HCT116 (cell line): ENCODE data around the gene APOL5. TPM values are rescaled to one million over a fixed set of nuclear protein-coding genes. Genes with fewer than 3 reads are reported as not detected.

Experiments used
- ATAC-seq: fragments of 200-7000 bp; cut with Tn5 transposase; 2 replicates; pipeline ENCODE4 v1.9.1; 2020; ENCODE audit warnings: mild to moderate bottlenecking, moderate library complexity
- BruUV-seq: library from RNA; stranded (reverse); fragments of 400-500 nt; replicated peaks from 2 replicates; lab custom pipeline; 2021; lab: Mats Ljungman, UMichigan
- CTCF ChIA-PET: fragments of 300-600 bp; sonication (Branson Sonifier 250); formaldehyde crosslinking; loops from one replicate; lab custom pipeline; 2021; ENCODE audit warnings: antibody characterized with exemption; lab: Charles Lee
- POLR2A ChIA-PET: fragments of 300-600, 350-600 bp; sonication (Branson Sonifier 250); formaldehyde crosslinking; loops from one replicate; lab custom pipeline; 2021; ENCODE audit warnings: antibody characterized with exemption; lab: Charles Lee
- RAD21 ChIA-PET, 2 experiments: fragments of 300-600 bp; sonication (Branson Sonifier 250); formaldehyde crosslinking; loops; one replicate each; lab custom pipeline; 2023; ENCODE audit warnings: low total read pairs in 2 of 2; ENCODE audit not compliant: uncharacterized antibody in 2 of 2, unreplicated experiment in 2 of 2, low non-redundant PET in 1 of 2; lab: Charles Lee
- DNase-seq: peaks from one replicate; pipeline ENCODE4 v3.0.0-alpha.2; 2010; ENCODE audit warnings: low read depth, low spot score
- H2AFZ ChIP-seq: fragments of 200-600 bp; shearing (Covaris generic), sonication (generic); 2 replicates; pipeline ENCODE4 v1.6.1; 2017; ENCODE audit warnings: low read depth, mixed run types, mixed read lengths, antibody characterized with exemption, low read length; ENCODE audit not compliant: poor library complexity, severe bottlenecking
- H3K27ac ChIP-seq: 2 replicates; pipeline ENCODE4 v1.5.1; 2012; ENCODE audit warnings: low read depth, low read length
- H3K27me3 ChIP-seq: fragments of 200-600 bp; sonication (generic); 2 replicates; pipeline ENCODE4 v1.6.1; 2016; ENCODE audit warnings: mixed run types, low read length, mixed read lengths; ENCODE audit not compliant: insufficient read depth
- H3K36me3 ChIP-seq, 2 experiments: fragments of 200-500 bp in 1 of 2; fragments of 200-600 bp in 1 of 2; sonication (Bioruptor generic) in 1 of 2; sonication (generic) in 1 of 2; 2 replicates each; pipeline versions ENCODE4 v1.5.1 to v1.6.1; 2014 to 2016; ENCODE audit warnings: low read length in 2 of 2, inconsistent platforms in 1 of 2, mixed read lengths in 1 of 2, mixed run types in 1 of 2; ENCODE audit not compliant: insufficient read depth in 2 of 2, control insufficient read depth in 1 of 2
- H3K4me1 ChIP-seq, 2 experiments: fragments of 200-600 bp in 1 of 2; sonication (generic) in 1 of 2; 2 replicates each; pipeline versions ENCODE4 v1.5.1 to v1.6.1; 2012 to 2017; ENCODE audit warnings: low read length in 2 of 2, inconsistent platforms in 1 of 2, mild to moderate bottlenecking in 1 of 2, mixed read lengths in 1 of 2, mixed run types in 1 of 2, moderate library complexity in 1 of 2; ENCODE audit not compliant: insufficient read depth in 2 of 2, control insufficient read depth in 1 of 2
- H3K4me2 ChIP-seq: fragments of 200-600 bp; sonication (generic); 2 replicates; pipeline ENCODE4 v1.6.1; 2017; ENCODE audit warnings: mixed run types, low read length, mixed read lengths
- H3K4me3 ChIP-seq, 2 experiments: fragments of 200-600 bp in 1 of 2; sonication (generic) in 1 of 2; replicated peaks in 1 of 2; 2 replicates each; pipeline ENCODE4 v1.5.1; 2011 to 2016; ENCODE audit warnings: low read length in 2 of 2, control low read depth in 1 of 2, low read depth in 1 of 2, mild to moderate bottlenecking in 1 of 2, mixed read lengths in 1 of 2, mixed run types in 1 of 2
- H3K79me2 ChIP-seq: fragments of 200-600 bp; sonication (generic); 2 replicates; pipeline ENCODE4 v1.6.1; 2017; ENCODE audit warnings: mild to moderate bottlenecking, mixed run types, low read length, moderate library complexity, mixed read lengths; ENCODE audit not compliant: insufficient read depth
- H3K9ac ChIP-seq: fragments of 200-600 bp; sonication (generic); 2 replicates; pipeline ENCODE4 v1.6.1; 2016; ENCODE audit warnings: low read length, mixed read lengths
- H3K9me2 ChIP-seq: fragments of 200-600 bp; sonication (generic), shearing (Covaris generic); 2 replicates; pipeline ENCODE4 v1.6.1; 2017; ENCODE audit warnings: mixed run types, mild to moderate bottlenecking, moderate library complexity; ENCODE audit not compliant: insufficient read depth
- H3K9me3 ChIP-seq, 2 experiments: fragments of 200-500 bp in 1 of 2; fragments of 200-600 bp in 1 of 2; sonication (Bioruptor generic) in 1 of 2; sonication (generic) in 1 of 2; 2 replicates each; pipeline ENCODE4 v1.6.1; 2014 to 2017; ENCODE audit warnings: low read length in 2 of 2, mixed read lengths in 2 of 2, inconsistent platforms in 1 of 2, low read depth in 1 of 2, mild to moderate bottlenecking in 1 of 2, mixed run types in 1 of 2, moderate library complexity in 1 of 2; ENCODE audit not compliant: control insufficient read depth in 1 of 2, insufficient read depth in 1 of 2
- H4K20me1 ChIP-seq: fragments of 200-600 bp; sonication (generic), shearing (Covaris generic); 2 replicates; pipeline ENCODE4 v1.6.1; 2017; ENCODE audit warnings: mixed run types, mild to moderate bottlenecking, moderate library complexity; ENCODE audit not compliant: insufficient read depth
- CTCF ChIP-seq, 3 experiments: fragments of 200-600 bp in 1 of 3; sonication (generic) in 1 of 3; IDR thresholded peaks in 2 of 3; conservative IDR thresholded peaks in 1 of 3; 2 replicates each; pipeline ENCODE4 v1.5.1; 2012 to 2017; ENCODE audit warnings: low read depth in 2 of 3, low read length in 2 of 3, antibody characterized with exemption in 1 of 3, borderline replicate concordance in 1 of 3, control low read depth in 1 of 3, mild to moderate bottlenecking in 1 of 3, mixed read lengths in 1 of 3, mixed run types in 1 of 3, moderate library complexity in 1 of 3; ENCODE audit not compliant: insufficient read depth in 1 of 3
- EGR1 ChIP-seq: IDR thresholded peaks from 2 replicates; pipeline ENCODE4 v1.6.1; 2012; ENCODE audit warnings: low read depth
- ELF1 ChIP-seq: IDR thresholded peaks from 2 replicates; pipeline ENCODE4 v1.6.1; 2012; ENCODE audit warnings: low read depth, borderline replicate concordance
- EZH2phosphoT487 ChIP-seq: fragments of 200-600 bp; IDR thresholded peaks from 2 replicates; pipeline ENCODE4 v1.6.1; 2018; ENCODE audit warnings: antibody characterized with exemption, borderline replicate concordance
- FOSL1 ChIP-seq: IDR thresholded peaks from 2 replicates; pipeline ENCODE4 v1.6.1; 2012; ENCODE audit warnings: low read depth
- JUND ChIP-seq: IDR thresholded peaks from 2 replicates; pipeline ENCODE4 v1.6.1; 2012
- POLR2A ChIP-seq: IDR thresholded peaks from 2 replicates; pipeline ENCODE4 v1.7.0; 2011; ENCODE audit warnings: borderline replicate concordance; ENCODE audit not compliant: insufficient read depth, insufficient read length; ENCODE audit errors: extremely low read depth
- RAD21 ChIP-seq: IDR thresholded peaks from 2 replicates; pipeline ENCODE4 v1.6.1; 2012; ENCODE audit warnings: low read depth, mild to moderate bottlenecking
- REST ChIP-seq: IDR thresholded peaks from 2 replicates; pipeline ENCODE4 v1.6.1; 2012; ENCODE audit warnings: low read depth
- SIN3A ChIP-seq: IDR thresholded peaks from 2 replicates; pipeline ENCODE4 v1.6.1; 2012; ENCODE audit warnings: low read depth
- SP1 ChIP-seq: IDR thresholded peaks from 2 replicates; pipeline ENCODE4 v1.6.1; 2012; ENCODE audit warnings: low read depth
- SRF ChIP-seq: IDR thresholded peaks from 2 replicates; pipeline ENCODE4 v1.6.1; 2012; ENCODE audit warnings: low read depth
- YY1 ChIP-seq: IDR thresholded peaks from 2 replicates; pipeline ENCODE4 v1.6.1; 2011; ENCODE audit warnings: low read length, low read depth, moderate library complexity, mild to moderate bottlenecking; ENCODE audit not compliant: insufficient replicate concordance; ENCODE audit errors: extremely low read depth
- ZFX ChIP-seq: fragments of 450-650 bp; IDR thresholded peaks from 2 replicates; pipeline ENCODE4 v1.6.1; 2017
- intact Hi-C: fragments of 100-400 bp; cut with micrococcal nuclease; formaldehyde crosslinking; loops from 2 replicates; pipeline ENCODE4 v1.10.0; 2022
- total RNA-seq: library from RNA; stranded (reverse); gene quantifications from one replicate; pipeline ENCODE4 v1.2.1, GENCODE V29; 2021; ENCODE audit not compliant: unreplicated experiment
- TF ChIP-seq, protein P1 (sequence below): IDR thresholded peaks from 2 replicates; pipeline ENCODE4 v1.6.1; 2012

APOL5 gene
- total RNA-seq, 1 experiment from 2014 or later: not detected

- TF ChIP-seq POLR2A (no peak), FOSL1 (no peak), EGR1 (no peak), RAD21 (no peak)
- TF ChIP-seq, protein P1, sequence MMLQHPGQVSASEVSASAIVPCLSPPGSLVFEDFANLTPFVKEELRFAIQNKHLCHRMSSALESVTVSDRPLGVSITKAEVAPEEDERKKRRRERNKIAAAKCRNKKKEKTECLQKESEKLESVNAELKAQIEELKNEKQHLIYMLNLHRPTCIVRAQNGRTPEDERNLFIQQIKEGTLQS: no peak
- TF ChIP-seq, all 23 proteins: peak for 0
- Histone ChIP-seq H3K27ac (peak overlapping the region; percentile 51; the same call in 1 of the 2 replicates), H3K9ac (0 out of 2 replicates have a peak overlapping the region, but pooled peaks have one; percentile 12), H3K4me1 (peaks cover 29 to 40% of the 10 kb centered on the region in 2 experiments), H3K36me3 (0 out of 4 replicates have a peak, but pooled peaks cover 0 to 5% of the 10 kb centered on the region in 2 experiments), H3K4me2 (peak overlapping the region; percentile 76), H3K27me3 (no peaks in the 10 kb centered on the region), H3K9me2 (no peaks in the 10 kb centered on the region), H3K9me3 (no peaks in the 10 kb centered on the region), H4K20me1 (no peaks in the 10 kb centered on the region; the same call in 1 of the 2 replicates), H3K79me2 (no peaks in the 10 kb centered on the region), H3K4me3 (no peak overlapping the region), H2AFZ (no peak overlapping the region)
- DNase-seq: no peak
- intact Hi-C loops: no loop called here
- no TSS peak for BruUV-seq
- ChIA-PET POLR2A (no interaction called here), CTCF (no interaction called here), RAD21 (interaction anchor here in 1 of 2 experiments (1.5 kb wide), 1 partner anchor 93 kb away, joined by 4 read pairs; no protein-coding TSS in a partner anchor)
- ATAC-seq: no peak
Observed at GRCh38 chr22:35743326-35743860, 25.7 kb downstream of the APOL5 start.

- BruUV-seq: no TSS peak
- H3K4me2 ChIP-seq: no peak overlapping the region
- ChIA-PET CTCF (no interaction called here), POLR2A (no interaction called here), RAD21 (no interaction called here)
- H3K36me3 ChIP-seq: 0 out of 4 replicates have a peak, but pooled peaks cover 3 to 5% of the 10 kb centered on the region in 2 experiments
- no peaks in the 10 kb centered on the region for H3K27me3 ChIP-seq
- no peak overlapping the region for H2AFZ ChIP-seq
- no peak for ATAC-seq
- H3K79me2 ChIP-seq: no peaks in the 10 kb centered on the region; the same call in 1 of the 2 replicates
- no peaks in the 10 kb centered on the region; the same call in 1 of the 2 replicates for H4K20me1 ChIP-seq
- intact Hi-C loops: no loop called here
- peaks cover 28 to 34% of the 10 kb centered on the region in 2 experiments for H3K4me1 ChIP-seq
- H3K9me3 ChIP-seq: no peaks in the 10 kb centered on the region
- no peak overlapping the region for H3K27ac ChIP-seq
- no peak overlapping the region for H3K4me3 ChIP-seq
- DNase-seq: no peak
- H3K9me2 ChIP-seq: no peaks in the 10 kb centered on the region
- no peak overlapping the region for H3K9ac ChIP-seq
- TF ChIP-seq REST (no peak), EGR1 (no peak), YY1 (no peak), EZH2phosphoT487 (no peak), SRF (no peak), FOSL1 (no peak), ELF1 (no peak), ZFX (no peak), JUND (no peak), CTCF (IDR thresholded peaks at IDR 0.05 in 2 of 3, conservative IDR thresholded peaks at IDR 0.05 in 1 of 3; ENCODE audit: borderline replicate concordance in 1 of 3, insufficient read depth in 1 of 3, low read depth in 2 of 3, low read length in 2 of 3) (no peak), SIN3A (no peak), SP1 (no peak)
- TF ChIP-seq, protein P1: no peak
Observed at GRCh38 chr22:35746248-35746647, 28.6 kb downstream of the APOL5 start.
